Esophagus squamous epithelium (tissue), 5 donors: ENCODE measurements around the gene FKTN. TPM values are rescaled to one million over a fixed set of nuclear protein-coding genes. Genes with fewer than 3 reads are reported as not detected.
"Not testable (repeated sequence)": the region's sequence is repeated elsewhere in the genome, so short reads cannot be mapped to it uniquely, and the experiment has no call there.

ENCODE experiments used
- DNase-seq: peaks from one replicate; lab custom pipeline; 2025; lab: John Stamatoyannopoulos, UW
- H3K27ac ChIP-seq, 4 donors: fragments of 200-600 bp; sonication (generic); one replicate each; pipeline ENCODE4 v1.5.1; 2016 to 2019; ENCODE audit warnings: mild to moderate bottlenecking in 1 of 4
- H3K27me3 ChIP-seq, 4 donors: fragments of 200-600 bp; sonication (generic); 1 replicate in 3 of 4; 2 replicates in 1 of 4; pipeline versions ENCODE4 v1.5.1 to v1.6.0; 2017 to 2021; ENCODE audit warnings: antibody characterized with exemption in 1 of 4
- H3K36me3 ChIP-seq, 3 donors: fragments of 200-600 bp; sonication (generic); one replicate each; pipeline ENCODE4 v1.5.1; 2016 to 2019
- H3K4me1 ChIP-seq, 3 donors: fragments of 200-600 bp; sonication (generic); one replicate each; pipeline ENCODE4 v1.5.1; 2017 to 2019
- H3K4me3 ChIP-seq, 4 donors: fragments of 200-600 bp; sonication (generic); 1 replicate in 3 of 4; 2 replicates in 1 of 4; pipeline ENCODE4 v1.5.1; 2016 to 2019; ENCODE audit warnings: mild to moderate bottlenecking in 2 of 4, moderate library complexity in 1 of 4
- H3K9me3 ChIP-seq, 3 donors: fragments of 200-600 bp; sonication (generic); one replicate each; pipeline ENCODE4 v1.5.1; 2016 to 2019
- CTCF ChIP-seq, 6 experiments: fragments of 450-650 bp in 4 of 6; fragments of 200-600 bp in 2 of 6; sonication (generic) in 2 of 6; IDR thresholded peaks; one replicate each; pipeline ENCODE4 v1.5.1; 2016 to 2019; ENCODE audit warnings: antibody characterized with exemption in 6 of 6, mild to moderate bottlenecking in 4 of 6, moderate library complexity in 4 of 6
- POLR2A ChIP-seq, 4 donors: fragments of 450-650 bp; IDR thresholded peaks; one replicate each; pipeline ENCODE4 v1.6.1; 2017; ENCODE audit warnings: antibody characterized with exemption in 4 of 4, mild to moderate bottlenecking in 4 of 4, moderate library complexity in 3 of 4
- WGBS, 2 donors: methylation state at CpG; one replicate each; pipeline ENCODE4 v1.1.5; 2018; 5-methylcytosine and 5-hydroxymethylcytosine counted together
- intact Hi-C: fragments of 100-400 bp; cut with DNase I; formaldehyde crosslinking; loops from one replicate; pipeline ENCODE4 v1.15.0; 2022
- total RNA-seq, 4 donors: library from RNA; depleted of rRNA; stranded (reverse); fragments of >200 nt; gene quantifications; one replicate each; pipeline ENCODE4 v1.1.0, GENCODE V29; 2016
- donor health status: DM: yes; HTN: yes; CAD: no.

The FKTN gene
- total RNA-seq: 10 to 100 TPM in 1 of 4 donors, 1 to 10 TPM in 3; 5.9 to 10.9 (median 7.2) TPM

DNA sequence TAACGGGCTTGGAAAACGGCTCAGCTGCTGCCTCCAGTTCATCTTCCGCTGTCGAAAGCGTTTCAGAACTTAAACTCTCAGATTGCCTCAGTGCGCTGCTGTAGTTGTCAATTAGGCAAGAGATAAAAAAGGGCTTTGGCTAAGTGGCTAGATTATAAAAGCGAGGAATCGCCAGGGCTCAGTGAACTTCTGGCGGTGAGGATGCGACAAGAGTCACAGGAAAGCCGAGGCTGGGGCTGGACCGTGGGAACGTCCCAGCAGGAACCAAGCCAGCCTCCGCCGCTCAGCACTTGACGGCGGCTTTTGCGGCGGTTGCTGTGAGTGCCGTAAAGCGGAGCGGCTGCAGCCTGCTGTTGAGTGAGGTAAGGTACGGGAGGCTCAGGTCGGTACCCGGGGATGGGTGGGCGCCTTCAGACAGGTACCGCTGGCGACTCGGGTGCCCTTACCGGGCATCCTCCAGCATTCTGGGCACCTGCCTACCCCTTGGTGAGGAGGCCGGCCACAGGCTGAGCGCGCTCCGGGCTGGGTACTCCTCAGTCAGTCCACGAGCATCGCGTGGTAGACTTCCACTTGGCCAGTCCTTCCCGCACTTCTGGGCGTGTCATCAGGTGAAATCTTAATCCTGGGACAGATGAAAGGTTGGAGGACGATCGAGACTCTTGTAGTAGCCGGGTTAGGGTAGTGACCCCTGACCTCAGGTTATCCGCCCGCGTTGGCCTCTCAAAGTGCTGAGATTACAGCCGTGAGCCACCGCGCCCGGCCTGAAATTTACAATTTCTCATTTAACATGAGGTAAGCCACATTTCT lies at the start of gene FKTN:
Gene FKTN (plus strand): TSS at position 328 of the 807 bp plus-strand sequence. CDS start 16,902 bp downstream, outside the sequence.
- Histone ChIP-seq H3K27me3 (no peaks in the 10 kb centered on the region), H3K4me1 (peaks cover 0 to 18% (median 6%) of the 10 kb centered on the region in 3 donors), H3K36me3 (peaks cover 0 to 12% (median 0%) of the 10 kb centered on the region in 3 donors), H3K4me3 (peak within 1 kb of the TSS; percentile 50 to 91 (median 74)), H3K27ac (peak within 1 kb of the TSS; percentile 42 to 71 (median 60)), H3K9me3 (peaks cover 0 to 10% (median 3%) of the 10 kb centered on the region in 3 donors)
- TF ChIP-seq CTCF (IDR thresholded peaks at IDR 0.05) (no peak), POLR2A (IDR thresholded peaks at IDR 0.05) (peak in 1 of 4 donors; percentile 24)
- WGBS, 2 donors: 1 to 2% methylated on average over 18 to 35 of the region's 49 CpGs
- peak; percentile 24 for DNase-seq
- intact Hi-C loops: no loop called here

DNA sequence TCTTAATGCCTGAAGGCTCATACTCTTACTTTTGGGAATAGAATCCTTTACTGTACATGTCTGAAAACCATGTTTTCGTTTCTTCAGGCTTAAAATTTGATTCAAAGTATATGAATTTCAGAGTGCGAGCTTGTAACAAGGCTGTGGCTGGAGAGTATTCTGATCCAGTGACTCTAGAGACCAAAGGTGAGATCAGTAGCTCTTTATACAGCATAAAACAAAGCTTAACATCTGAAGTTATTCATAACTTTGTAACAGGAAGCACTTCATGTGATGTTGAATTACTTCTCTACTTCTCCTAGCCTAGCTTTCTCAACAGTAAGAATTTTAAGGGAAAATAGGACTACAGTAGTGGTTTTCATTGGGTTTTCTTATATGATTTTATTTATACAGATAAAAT lies 49.4 kb upstream of the FKTN start:
- no peak for TF ChIP-seq CTCF (IDR thresholded peaks at IDR 0.05)
- TF ChIP-seq POLR2A (IDR thresholded peaks at IDR 0.05): no peak
- intact Hi-C loops: no loop called here
- Histone ChIP-seq H3K27me3 (no peaks in the 10 kb centered on the region), H3K4me3 (no peak overlapping the region), H3K36me3 (no peaks in the 10 kb centered on the region), H3K9me3 (no peaks in the 10 kb centered on the region), H3K4me1 (no peaks in the 10 kb centered on the region), H3K27ac (no peak overlapping the region)
- DNase-seq: no peak
- 87 to 100% methylated on average over 2 of the region's 2 CpGs for WGBS, 2 donors

GRCh38 chr9:105510024-105510423 lies 47.9 kb upstream of the FKTN start:
- DNase-seq: no peak
- TF ChIP-seq POLR2A (IDR thresholded peaks at IDR 0.05) (no peak), CTCF (IDR thresholded peaks at IDR 0.05) (no peak)
- Histone ChIP-seq H3K9me3 (no peaks in the 10 kb centered on the region), H3K4me1 (no peaks in the 10 kb centered on the region), H3K27me3 (no peaks in the 10 kb centered on the region), H3K36me3 (peaks cover 0 to 7% (median 0%) of the 10 kb centered on the region in 3 donors), H3K27ac (no peak overlapping the region), H3K4me3 (no peak overlapping the region)
- WGBS, 2 donors: 82 to 100% methylated on average over 1 of the region's 1 CpG
- intact Hi-C loops: no loop called here

DNA sequence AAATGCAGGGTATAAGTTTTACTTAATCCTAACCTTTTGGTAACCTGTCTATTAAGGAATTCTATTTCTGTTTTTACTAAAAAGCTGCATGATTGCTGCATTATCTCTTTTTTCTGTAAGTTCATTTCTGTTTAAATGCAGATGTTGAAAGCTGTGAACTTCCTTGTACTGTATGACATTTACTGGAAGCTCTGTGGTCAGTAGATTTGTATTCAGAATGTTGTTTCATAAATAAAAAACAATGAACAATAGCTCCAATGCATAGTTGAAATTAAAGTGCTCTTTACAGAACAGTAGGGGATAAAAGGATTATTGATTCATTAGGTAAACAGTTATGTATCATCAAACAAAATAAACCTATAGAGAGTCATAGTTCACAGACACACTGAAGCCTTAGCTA lies 46.5 kb upstream of the FKTN start:
- Histone ChIP-seq H3K36me3 (peaks cover 0 to 19% (median 0%) of the 10 kb centered on the region in 3 donors), H3K4me1 (no peaks in the 10 kb centered on the region), H3K4me3 (no peak overlapping the region), H3K9me3 (no peaks in the 10 kb centered on the region), H3K27me3 (no peaks in the 10 kb centered on the region), H3K27ac (no peak overlapping the region)
- TF ChIP-seq POLR2A (IDR thresholded peaks at IDR 0.05) (no peak), CTCF (IDR thresholded peaks at IDR 0.05) (no peak)
- intact Hi-C loops: no loop called here
- DNase-seq: no peak

- TF ChIP-seq POLR2A (IDR thresholded peaks at IDR 0.05) (no peak), CTCF (IDR thresholded peaks at IDR 0.05) (no peak)
- WGBS, 2 donors: 80% methylated on average over 3 of the region's 11 CpGs; no CpG with 5 or more reads in 1 of the 2 donors
- no peaks in the 10 kb centered on the region for H3K9me3 ChIP-seq
Measured at GRCh38 chr9:105515811-105516413, 42.0 kb upstream of the FKTN start.

DNA sequence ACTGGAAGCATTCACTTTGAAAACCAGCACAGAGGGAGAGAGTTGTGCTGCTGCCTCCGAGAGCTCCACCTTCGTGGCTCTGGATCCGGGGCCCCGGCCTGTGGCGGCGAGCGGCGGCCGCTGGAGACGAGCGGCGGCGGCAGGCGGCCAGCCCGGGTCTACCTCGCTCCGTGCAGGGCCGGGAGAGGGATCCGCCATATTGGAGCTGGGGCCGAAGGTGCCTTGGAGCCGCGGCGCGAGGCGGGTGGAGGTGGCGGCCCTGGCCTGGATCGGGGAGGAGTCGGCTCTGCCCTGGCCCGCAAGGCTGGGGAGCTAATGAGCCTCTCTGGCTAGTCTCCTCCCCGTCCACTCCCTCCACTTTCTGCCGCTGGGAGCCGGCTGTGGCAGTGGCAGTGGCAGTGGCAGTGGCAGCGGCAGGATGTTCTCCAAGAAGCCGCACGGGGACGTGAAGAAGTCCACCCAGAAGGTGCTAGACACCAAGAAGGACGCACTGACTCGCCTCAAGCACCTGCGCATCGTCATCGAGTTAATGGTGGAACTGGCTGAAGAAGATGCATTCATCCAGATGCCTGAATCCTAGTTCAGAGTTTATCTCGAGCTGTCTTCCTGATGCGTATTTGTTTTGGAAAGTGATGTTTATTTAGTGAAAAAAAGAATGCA lies 38.1 kb upstream of the FKTN start:
- H3K27me3 ChIP-seq, intact Hi-C loops, DNase-seq, H3K9me3 ChIP-seq, H3K4me1 ChIP-seq: not testable (repeated sequence)
- Histone ChIP-seq H3K27ac (peak overlapping the region; percentile 68 to 90 (median 80)), H3K36me3 (peaks cover 0 to 13% (median 0%) of the 10 kb centered on the region in 3 donors), H3K4me3 (peak overlapping the region in 3 of 4 donors; percentile 32 to 61 (median 49))
- 98 to 99% methylated on average over 9 to 27 of the region's 43 CpGs for WGBS, 2 donors

More at GRCh38 chr9:105515811-105516413, 42.0 kb upstream of the FKTN start:
- intact Hi-C loops: no loop called here
- no peak for DNase-seq
- H3K27ac ChIP-seq: no peak overlapping the region
- H3K27me3 ChIP-seq: no peaks in the 10 kb centered on the region
- H3K4me3 ChIP-seq: no peak overlapping the region
- H3K4me1 ChIP-seq: no peaks in the 10 kb centered on the region
- H3K36me3 ChIP-seq: peaks cover 0 to 19% (median 0%) of the 10 kb centered on the region in 3 donors

- DNase-seq, H3K4me1 ChIP-seq, H3K36me3 ChIP-seq, H3K27ac ChIP-seq, H3K9me3 ChIP-seq, H3K27me3 ChIP-seq, intact Hi-C loops, H3K4me3 ChIP-seq: not testable (repeated sequence)
- WGBS, 2 donors: 79 to 83% methylated on average over 6 of the region's 6 CpGs
Measured at GRCh38 chr9:105520992-105521391, 36.9 kb upstream of the FKTN start.
